GM12892 (cell line): ENCODE results near the gene ANKH.

Source experiments
- DNase-seq: peaks from one replicate; pipeline ENCODE4 v3.0.0; 2011; ENCODE audit not compliant: insufficient read length
- FAIRE-seq: peaks from 2 replicates; lab custom pipeline; 2011; peaks lifted over from hg19 to GRCh38; lab: Jason Lieb, UNC
- POLR2A ChIP-seq: IDR thresholded peaks from 2 replicates; pipeline ENCODE4 v1.6.1; 2011; ENCODE audit warnings: low read depth, low read length, control low read depth
- POLR2AphosphoS5 ChIP-seq: IDR thresholded peaks from 2 replicates; pipeline ENCODE4 v1.6.1; 2011; ENCODE audit warnings: low read depth, low read length, control low read depth
- TAF1 ChIP-seq: IDR thresholded peaks from 2 replicates; pipeline ENCODE4 v1.6.1; 2011; ENCODE audit warnings: low read depth, mild to moderate bottlenecking, control low read depth, low read length, borderline replicate concordance

Gene ANKH

GRCh38 chr5:14906628-14907027, 35.0 kb upstream of the ANKH start:
- TF ChIP-seq TAF1 = no peak
- FAIRE-seq (no peak), DNase-seq (no peak)

GRCh38 chr5:14902826-14903560, 31.4 kb upstream of the ANKH start:
- no peak for DNase-seq
- no peak for TF ChIP-seq TAF1
- TF ChIP-seq POLR2AphosphoS5 = no peak
- TF ChIP-seq POLR2A = no peak
- no peak for FAIRE-seq

GRCh38 chr5:14901462-14902051, 30.0 kb upstream of the ANKH start:
- TF ChIP-seq POLR2AphosphoS5 (no peak), TAF1 (no peak)
- FAIRE-seq (no peak), DNase-seq (no peak)

GRCh38 chr5:14900693-14901461, 29.3 kb upstream of the ANKH start:
- TF ChIP-seq TAF1 (no peak), POLR2AphosphoS5 (no peak), POLR2A (no peak)
- no peak for FAIRE-seq
- no peak for DNase-seq

- DNase-seq = no peak
- no peak for FAIRE-seq
- TF ChIP-seq POLR2A (no peak), POLR2AphosphoS5 (no peak), TAF1 (no peak)
Measured at GRCh38 chr5:14896131-14896530, 24.6 kb upstream of the ANKH start.

- DNase-seq (no peak), FAIRE-seq (no peak)
Measured at GRCh38 chr5:14895301-14895700, 23.7 kb upstream of the ANKH start.

GRCh38 chr5:14894748-14895147, 23.2 kb upstream of the ANKH start:
- TF ChIP-seq POLR2A (no peak), POLR2AphosphoS5 (no peak), TAF1 (no peak)
- FAIRE-seq = no peak
- DNase-seq = no peak

More at GRCh38 chr5:14895301-14895700, 23.7 kb upstream of the ANKH start:
- TF ChIP-seq TAF1 = no peak
- TF ChIP-seq POLR2A = no peak
- TF ChIP-seq POLR2AphosphoS5 = no peak

GRCh38 chr5:14893381-14893780, 21.8 kb upstream of the ANKH start:
- no peak for FAIRE-seq
- no peak for TF ChIP-seq POLR2A
- DNase-seq = no peak

- no peak for FAIRE-seq
Measured at GRCh38 chr5:14890846-14891245, 19.3 kb upstream of the ANKH start.

GRCh38 chr5:14884062-14884612, 12.6 kb upstream of the ANKH start:
- DNase-seq (no peak), FAIRE-seq (no peak)
- TF ChIP-seq TAF1 = no peak
- no peak for TF ChIP-seq POLR2A
- no peak for TF ChIP-seq POLR2AphosphoS5

More at GRCh38 chr5:14890846-14891245, 19.3 kb upstream of the ANKH start:
- DNase-seq = no peak
- TF ChIP-seq POLR2AphosphoS5 (no peak), TAF1 (no peak), POLR2A (no peak)

- DNase-seq (no peak), FAIRE-seq (no peak)
- TF ChIP-seq POLR2A = no peak
- TF ChIP-seq TAF1 = no peak
- TF ChIP-seq POLR2AphosphoS5 = no peak
Measured at GRCh38 chr5:14882658-14883580, 11.3 kb upstream of the ANKH start.
